Caco-2 (cell line): Measurements from ENCODE around the gene TMC1. TPM values are rescaled to one million over a fixed set of nuclear protein-coding genes. Genes with fewer than 3 reads are reported as not detected.

Experiments used
- BruUV-seq: library from RNA; stranded (reverse); fragments of 400-500 nt; replicated peaks from 2 replicates; lab custom pipeline; 2021; lab: Mats Ljungman, UMichigan
- CTCF ChIA-PET: fragments of 300-600 bp; sonication (Branson Sonifier 250); formaldehyde crosslinking; loops from one replicate; lab custom pipeline; 2022; ENCODE audit warnings: antibody characterized with exemption; lab: Charles Lee
- POLR2A ChIA-PET: fragments of 300-600 bp; sonication (Branson Sonifier 250); formaldehyde crosslinking; loops from one replicate; lab custom pipeline; 2022; ENCODE audit warnings: antibody characterized with exemption; lab: Charles Lee
- DNase-seq, 2 experiments: peaks; one replicate each; pipeline versions ENCODE4 v3.0.0 to v3.0.0-alpha.2; 2020 to 2022
- H3K27me3 ChIP-seq: replicated peaks from 2 replicates; pipeline ENCODE4 v1.6.0; 2011; ENCODE audit warnings: low read length; ENCODE audit not compliant: control insufficient read depth, insufficient read depth
- H3K36me3 ChIP-seq: 2 replicates; pipeline ENCODE4 v1.5.1; 2011; ENCODE audit warnings: low read length; ENCODE audit not compliant: control insufficient read depth, insufficient read depth
- H3K4me1 ChIP-seq: fragments of 250-450 bp; sonication (Bioruptor Pico); 2 replicates; pipeline ENCODE4 v1.5.1; 2020; ENCODE audit warnings: mild to moderate bottlenecking
- H3K4me3 ChIP-seq: 2 replicates; pipeline ENCODE4 v1.5.1; 2011; ENCODE audit warnings: low read depth, mild to moderate bottlenecking, control low read depth, low read length
- H3K9me3 ChIP-seq: fragments of 250-450 bp; sonication (Bioruptor Pico); 2 replicates; pipeline ENCODE4 v1.5.1; 2020; ENCODE audit warnings: mild to moderate bottlenecking, moderate library complexity
- H3K27ac Mint-ChIP-seq: one replicate; pipeline ENCODE4 v1.8.0; 2022; ENCODE audit warnings: mixed read lengths; ENCODE audit not compliant: unreplicated experiment
- H3K27me3 Mint-ChIP-seq: one replicate; pipeline ENCODE4 v1.8.0; 2022; ENCODE audit warnings: mixed read lengths; ENCODE audit not compliant: insufficient read depth, unreplicated experiment
- H3K36me3 Mint-ChIP-seq: one replicate; pipeline ENCODE4 v1.8.0; 2022; ENCODE audit warnings: mild to moderate bottlenecking, mixed read lengths; ENCODE audit not compliant: insufficient read depth, unreplicated experiment
- H3K4me1 Mint-ChIP-seq: one replicate; pipeline ENCODE4 v1.8.0; 2022; ENCODE audit warnings: low read depth, mixed read lengths; ENCODE audit not compliant: unreplicated experiment
- H3K4me3 Mint-ChIP-seq: one replicate; pipeline ENCODE4 v1.8.0; 2022; ENCODE audit warnings: mild to moderate bottlenecking, moderate library complexity, mixed read lengths; ENCODE audit not compliant: unreplicated experiment
- H3K9me3 Mint-ChIP-seq: one replicate; pipeline ENCODE4 v1.8.0; 2022; ENCODE audit warnings: mixed read lengths; ENCODE audit not compliant: unreplicated experiment
- intact Hi-C: fragments of 100-400 bp; cut with micrococcal nuclease; formaldehyde crosslinking; loops from one replicate; pipeline ENCODE4 v1.10.0; 2022; ENCODE audit not compliant: unreplicated experiment
- total RNA-seq: library from RNA; stranded (reverse); gene quantifications from 2 replicates; pipeline ENCODE4 v1.2.3, GENCODE V29; 2022
- TF ChIP-seq, protein P1 (sequence below), 2 experiments: fragments of 200-600 bp in 1 of 2; IDR thresholded peaks; 1 replicate in 1 of 2; 2 replicates in 1 of 2; pipeline versions ENCODE4 v1.5.1 to v1.8.0; 2011 to 2022; ENCODE audit warnings: antibody characterized with exemption in 1 of 2, control low read depth in 1 of 2, inconsistent platforms in 1 of 2, low read depth in 1 of 2, low read length in 1 of 2, mild to moderate bottlenecking in 1 of 2, moderate library complexity in 1 of 2; ENCODE audit not compliant: insufficient read depth in 1 of 2, severe bottlenecking in 1 of 2, unreplicated experiment in 1 of 2

Gene TMC1
- total RNA-seq, 1 experiment from 2014 or later: not detected

DNA sequence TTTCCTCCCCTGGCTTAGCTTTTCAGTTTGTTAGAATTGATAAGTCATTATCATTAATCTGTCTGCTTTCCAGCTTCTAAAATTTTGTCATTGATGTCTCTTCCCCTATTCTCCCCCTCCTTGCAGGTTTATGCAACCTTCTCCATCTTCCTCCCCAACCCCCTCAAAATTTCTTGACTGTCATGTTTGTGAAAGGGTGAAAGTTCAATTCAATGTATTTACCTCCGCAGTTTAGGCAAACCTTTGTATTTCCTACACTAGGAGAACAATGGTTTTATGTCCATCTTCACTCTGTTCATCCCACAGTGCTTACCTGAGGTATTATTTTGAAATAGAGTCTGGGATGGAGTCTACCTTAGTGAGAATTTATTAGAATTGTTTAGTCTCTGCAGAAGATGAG, 313.6 kb downstream of the TMC1 start:
- Mint-ChIP-seq H3K9me3 (no peaks in the 10 kb centered on the region), H3K4me1 (no peaks in the 10 kb centered on the region), H3K27ac (no peak overlapping the region), H3K36me3 (no peaks in the 10 kb centered on the region), H3K27me3 (no peaks in the 10 kb centered on the region), H3K4me3 (no peak overlapping the region)
- Histone ChIP-seq H3K4me1 (no peaks in the 10 kb centered on the region), H3K9me3 (no peaks in the 10 kb centered on the region), H3K36me3 (no peaks in the 10 kb centered on the region), H3K27me3 (no peaks in the 10 kb centered on the region), H3K4me3 (no peak overlapping the region)
- no TSS peak for BruUV-seq
- ChIA-PET POLR2A (no interaction called here), CTCF (interaction anchor here (0.6 kb wide), 1 partner anchor 521 kb away, joined by 3 read pairs; no protein-coding TSS in a partner anchor)
- TF ChIP-seq, protein P1, sequence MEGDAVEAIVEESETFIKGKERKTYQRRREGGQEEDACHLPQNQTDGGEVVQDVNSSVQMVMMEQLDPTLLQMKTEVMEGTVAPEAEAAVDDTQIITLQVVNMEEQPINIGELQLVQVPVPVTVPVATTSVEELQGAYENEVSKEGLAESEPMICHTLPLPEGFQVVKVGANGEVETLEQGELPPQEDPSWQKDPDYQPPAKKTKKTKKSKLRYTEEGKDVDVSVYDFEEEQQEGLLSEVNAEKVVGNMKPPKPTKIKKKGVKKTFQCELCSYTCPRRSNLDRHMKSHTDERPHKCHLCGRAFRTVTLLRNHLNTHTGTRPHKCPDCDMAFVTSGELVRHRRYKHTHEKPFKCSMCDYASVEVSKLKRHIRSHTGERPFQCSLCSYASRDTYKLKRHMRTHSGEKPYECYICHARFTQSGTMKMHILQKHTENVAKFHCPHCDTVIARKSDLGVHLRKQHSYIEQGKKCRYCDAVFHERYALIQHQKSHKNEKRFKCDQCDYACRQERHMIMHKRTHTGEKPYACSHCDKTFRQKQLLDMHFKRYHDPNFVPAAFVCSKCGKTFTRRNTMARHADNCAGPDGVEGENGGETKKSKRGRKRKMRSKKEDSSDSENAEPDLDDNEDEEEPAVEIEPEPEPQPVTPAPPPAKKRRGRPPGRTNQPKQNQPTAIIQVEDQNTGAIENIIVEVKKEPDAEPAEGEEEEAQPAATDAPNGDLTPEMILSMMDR (IDR thresholded peaks at IDR 0.05; ENCODE audit: insufficient read depth in 1 of 2, low read depth in 1 of 2, low read length in 1 of 2, severe bottlenecking in 1 of 2, unreplicated experiment in 1 of 2): no peak
- intact Hi-C loops: no loop called here
- no peak for DNase-seq

DNA sequence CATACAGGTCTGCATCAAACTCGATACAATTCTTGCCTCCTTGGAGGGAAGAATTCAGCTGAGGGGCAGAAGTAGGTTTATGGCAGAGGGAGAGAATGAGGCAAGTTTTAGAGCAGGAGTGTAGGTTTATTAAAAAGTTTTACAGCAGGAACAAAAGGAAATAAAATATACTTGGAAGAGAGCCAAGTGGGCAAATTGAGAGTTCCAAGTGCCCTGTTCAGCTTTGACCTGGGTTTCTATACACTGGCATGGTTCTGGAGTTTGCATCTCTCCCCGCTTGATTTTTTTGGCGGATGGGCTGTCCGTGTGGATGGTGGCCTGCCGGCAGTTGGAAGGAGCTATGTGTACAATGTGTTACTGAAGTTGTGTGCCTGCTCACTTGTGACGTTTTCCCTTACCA, 315.4 kb downstream of the TMC1 start:
- ChIA-PET CTCF (no interaction called here), POLR2A (no interaction called here)
- no peaks in the 10 kb centered on the region for H3K36me3 ChIP-seq
- no TSS peak for BruUV-seq
- no peaks in the 10 kb centered on the region for H3K27me3 ChIP-seq
- Mint-ChIP-seq H3K4me1 (no peaks in the 10 kb centered on the region), H3K27ac (no peak overlapping the region), H3K4me3 (no peak overlapping the region), H3K27me3 (no peaks in the 10 kb centered on the region), H3K9me3 (no peaks in the 10 kb centered on the region), H3K36me3 (no peaks in the 10 kb centered on the region)
- intact Hi-C loops: no loop called here
- no peaks in the 10 kb centered on the region for H3K4me1 ChIP-seq
- TF ChIP-seq, protein P1 (IDR thresholded peaks at IDR 0.05; ENCODE audit: insufficient read depth in 1 of 2, low read depth in 1 of 2, low read length in 1 of 2, severe bottlenecking in 1 of 2, unreplicated experiment in 1 of 2): no peak
- DNase-seq: no peak
- no peak overlapping the region for H3K4me3 ChIP-seq
- H3K9me3 ChIP-seq: no peaks in the 10 kb centered on the region

DNA sequence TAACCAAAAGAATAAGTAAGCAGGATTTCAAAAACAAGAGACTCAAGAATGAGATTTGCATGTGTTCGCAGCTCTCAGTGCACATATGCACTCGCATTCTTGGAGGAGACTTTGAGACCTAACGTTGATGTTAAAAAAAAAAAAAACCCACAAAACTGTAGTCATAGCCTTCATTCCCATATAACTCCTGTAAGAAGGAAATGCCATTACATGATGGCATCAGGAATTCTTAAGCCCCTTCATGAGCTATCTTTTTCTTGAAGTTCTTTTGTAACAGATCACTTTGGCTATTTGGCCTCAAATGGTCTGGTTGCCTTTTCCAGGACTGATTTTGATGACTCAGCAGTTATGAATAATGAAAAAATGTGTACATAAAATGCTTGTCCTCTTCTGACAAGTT, 317.7 kb downstream of the TMC1 start:
- no TSS peak for BruUV-seq
- H3K9me3 ChIP-seq: no peaks in the 10 kb centered on the region
- no peaks in the 10 kb centered on the region for H3K27me3 ChIP-seq
- no peaks in the 10 kb centered on the region for H3K4me1 Mint-ChIP-seq
- DNase-seq: no peak
- H3K4me1 ChIP-seq: no peaks in the 10 kb centered on the region
- H3K36me3 ChIP-seq: no peaks in the 10 kb centered on the region
- no peaks in the 10 kb centered on the region for H3K9me3 Mint-ChIP-seq
- no peak overlapping the region for H3K4me3 Mint-ChIP-seq
- H3K36me3 Mint-ChIP-seq: no peaks in the 10 kb centered on the region
- POLR2A ChIA-PET: interaction anchor here (0.7 kb wide), 1 partner anchor 110 kb away, joined by 4 read pairs; no protein-coding TSS in a partner anchor
- no peaks in the 10 kb centered on the region for H3K27me3 Mint-ChIP-seq
- intact Hi-C loops: no loop called here
- H3K27ac Mint-ChIP-seq: no peak overlapping the region
- CTCF ChIA-PET: no interaction called here
- TF ChIP-seq, protein P1 (IDR thresholded peaks at IDR 0.05; ENCODE audit: insufficient read depth in 1 of 2, low read depth in 1 of 2, low read length in 1 of 2, severe bottlenecking in 1 of 2, unreplicated experiment in 1 of 2): no peak
- H3K4me3 ChIP-seq: no peak overlapping the region
